ENCODE measurements around the gene PCDHB12.
"Not testable (repeated sequence)": the region's sequence is repeated elsewhere in the genome, so short reads cannot be mapped to it uniquely, and the experiment has no call there.

DNA sequence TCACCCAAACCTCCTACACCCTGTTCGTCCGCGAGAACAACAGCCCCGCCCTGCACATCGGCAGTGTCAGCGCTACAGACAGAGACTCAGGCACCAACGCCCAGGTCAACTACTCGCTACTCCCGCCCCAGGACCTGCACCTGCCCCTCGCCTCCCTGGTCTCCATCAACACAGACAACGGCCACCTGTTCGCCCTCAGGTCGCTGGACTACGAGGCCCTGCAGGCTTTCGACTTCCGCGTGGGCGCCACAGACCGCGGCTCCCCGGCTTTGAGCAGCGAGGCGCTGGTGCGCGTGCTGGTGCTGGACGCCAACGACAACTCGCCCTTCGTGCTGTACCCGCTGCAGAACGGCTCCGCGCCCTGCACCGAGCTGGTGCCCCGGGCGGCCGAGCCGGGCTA is 7.4 kb upstream of the PCDHB12 start:
- not testable (repeated sequence) for TF ChIP-seq EZH2 (IDR thresholded peaks at IDR 0.05; ENCODE audit: borderline replicate concordance, low read depth, low read length, poor library complexity, severe bottlenecking)
- TF ChIP-seq, protein P1, sequence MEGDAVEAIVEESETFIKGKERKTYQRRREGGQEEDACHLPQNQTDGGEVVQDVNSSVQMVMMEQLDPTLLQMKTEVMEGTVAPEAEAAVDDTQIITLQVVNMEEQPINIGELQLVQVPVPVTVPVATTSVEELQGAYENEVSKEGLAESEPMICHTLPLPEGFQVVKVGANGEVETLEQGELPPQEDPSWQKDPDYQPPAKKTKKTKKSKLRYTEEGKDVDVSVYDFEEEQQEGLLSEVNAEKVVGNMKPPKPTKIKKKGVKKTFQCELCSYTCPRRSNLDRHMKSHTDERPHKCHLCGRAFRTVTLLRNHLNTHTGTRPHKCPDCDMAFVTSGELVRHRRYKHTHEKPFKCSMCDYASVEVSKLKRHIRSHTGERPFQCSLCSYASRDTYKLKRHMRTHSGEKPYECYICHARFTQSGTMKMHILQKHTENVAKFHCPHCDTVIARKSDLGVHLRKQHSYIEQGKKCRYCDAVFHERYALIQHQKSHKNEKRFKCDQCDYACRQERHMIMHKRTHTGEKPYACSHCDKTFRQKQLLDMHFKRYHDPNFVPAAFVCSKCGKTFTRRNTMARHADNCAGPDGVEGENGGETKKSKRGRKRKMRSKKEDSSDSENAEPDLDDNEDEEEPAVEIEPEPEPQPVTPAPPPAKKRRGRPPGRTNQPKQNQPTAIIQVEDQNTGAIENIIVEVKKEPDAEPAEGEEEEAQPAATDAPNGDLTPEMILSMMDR (conservative IDR thresholded peaks at IDR 0.05; ENCODE audit: low read depth, low read length) = not testable (repeated sequence)
